ENCODE measurements around the gene OR2AG2. TPM values are rescaled to one million over a fixed set of nuclear protein-coding genes. Genes with fewer than 3 reads are reported as not detected.
A peak's percentile ranks its signal among the peaks of the same experiment; 100 is the strongest.
"Not testable (repeated sequence)": the region's sequence is repeated elsewhere in the genome, so short reads cannot be mapped to it uniquely, and the experiment has no call there.

The OR2AG2 gene
- 0.22 and 0.48 TPM in 2 replicates for total RNA-seq (2014; rRNA removed; shearing (Covaris generic); ENCODE audit: low replicate concordance)

GRCh38 chr11:6771926-6772893 is at the start of gene OR2AG2:
Gene OR2AG2 (minus strand): TSS chr11:6771976. CDS start chr11:6768957, 3,019 bp downstream.
- Histone ChIP-seq H3K9ac (ENCODE audit: low read length) (no peak within 1 kb of the TSS), H2AFZ (ENCODE audit: low read length) (no peak within 1 kb of the TSS), H3K4me2 (ENCODE audit: low read depth, low read length, poor library complexity, severe bottlenecking) (no peak within 1 kb of the TSS)

GRCh38 chr11:6818967-6819366 is 47.2 kb upstream of the OR2AG2 start:
- H3K79me2 ChIP-seq (ENCODE audit: low read length) = no peaks in the 10 kb centered on the region
- H3K9ac ChIP-seq (ENCODE audit: low read length) = no peak overlapping the region
- H3K9me2 ChIP-seq (replicated peaks; ENCODE audit: insufficient read depth, low read length) = no peaks in the 10 kb centered on the region
- no peak overlapping the region for H3K4me3 ChIP-seq (ENCODE audit: low read length)
- DNase-seq = no peak
- no peak overlapping the region for H3K27ac ChIP-seq (ENCODE audit: low read length)
- H3K27me3 ChIP-seq (ENCODE audit: low read length) = no peaks in the 10 kb centered on the region
- no peaks in the 10 kb centered on the region for H3K9me3 ChIP-seq (ENCODE audit: low read length)
- H3K4me2 ChIP-seq (ENCODE audit: low read depth, low read length, poor library complexity, severe bottlenecking) = no peak overlapping the region
- H2AFZ ChIP-seq (ENCODE audit: low read length) = no peak overlapping the region
- no peaks in the 10 kb centered on the region for H4K20me1 ChIP-seq (ENCODE audit: insufficient read depth, low read depth, low read length)
- no peaks in the 10 kb centered on the region for H3K36me3 ChIP-seq (ENCODE audit: insufficient read depth, low read length)
- no peaks in the 10 kb centered on the region for H3K4me1 ChIP-seq (ENCODE audit: low read length)

More at GRCh38 chr11:6771926-6772893, at the start of gene OR2AG2:
- no peak for DNase-seq
- Histone ChIP-seq H3K27ac (ENCODE audit: low read length) (no peak within 1 kb of the TSS), H3K9me3 (ENCODE audit: low read length) (no peaks in the 10 kb centered on the region), H3K36me3 (ENCODE audit: insufficient read depth, low read length) (no peaks in the 10 kb centered on the region), H3K27me3 (ENCODE audit: low read length) (no peaks in the 10 kb centered on the region), H3K4me3 (ENCODE audit: low read length) (no peak within 1 kb of the TSS), H3K4me1 (ENCODE audit: low read length) (no peaks in the 10 kb centered on the region), H3K9me2 (replicated peaks; ENCODE audit: insufficient read depth, low read length) (no peaks in the 10 kb centered on the region), H4K20me1 (ENCODE audit: insufficient read depth, low read depth, low read length) (no peaks in the 10 kb centered on the region), H3K79me2 (ENCODE audit: low read length) (no peaks in the 10 kb centered on the region)

- Histone ChIP-seq H3K9ac (ENCODE audit: low read length) (no peak overlapping the region), H3K36me3 (ENCODE audit: insufficient read depth, low read length) (no peaks in the 10 kb centered on the region), H3K79me2 (ENCODE audit: low read length) (no peaks in the 10 kb centered on the region), H3K4me2 (ENCODE audit: low read depth, low read length, poor library complexity, severe bottlenecking) (no peak overlapping the region), H3K27ac (ENCODE audit: low read length) (no peak overlapping the region), H2AFZ (ENCODE audit: low read length) (no peak overlapping the region), H4K20me1 (ENCODE audit: insufficient read depth, low read depth, low read length) (no peaks in the 10 kb centered on the region), H3K9me2 (replicated peaks; ENCODE audit: insufficient read depth, low read length) (no peaks in the 10 kb centered on the region), H3K4me1 (ENCODE audit: low read length) (no peaks in the 10 kb centered on the region), H3K9me3 (ENCODE audit: low read length) (no peaks in the 10 kb centered on the region), H3K4me3 (ENCODE audit: low read length) (no peak overlapping the region), H3K27me3 (ENCODE audit: low read length) (no peaks in the 10 kb centered on the region)
- DNase-seq = peak; percentile 45
Observed at GRCh38 chr11:6817694-6818093, 45.9 kb upstream of the OR2AG2 start.

GRCh38 chr11:6813656-6814055 is 41.9 kb upstream of the OR2AG2 start:
- Histone ChIP-seq H3K27me3 (ENCODE audit: low read length) (no peaks in the 10 kb centered on the region), H2AFZ (ENCODE audit: low read length) (no peak overlapping the region), H3K4me3 (ENCODE audit: low read length) (no peak overlapping the region), H3K27ac (ENCODE audit: low read length) (no peak overlapping the region), H3K9ac (ENCODE audit: low read length) (no peak overlapping the region), H3K4me2 (ENCODE audit: low read depth, low read length, poor library complexity, severe bottlenecking) (no peak overlapping the region), H4K20me1 (ENCODE audit: insufficient read depth, low read depth, low read length) (no peaks in the 10 kb centered on the region), H3K9me3 (ENCODE audit: low read length) (no peaks in the 10 kb centered on the region), H3K79me2 (ENCODE audit: low read length) (no peaks in the 10 kb centered on the region), H3K9me2 (replicated peaks; ENCODE audit: insufficient read depth, low read length) (no peaks in the 10 kb centered on the region), H3K36me3 (ENCODE audit: insufficient read depth, low read length) (no peaks in the 10 kb centered on the region), H3K4me1 (ENCODE audit: low read length) (no peaks in the 10 kb centered on the region)
- no peak for DNase-seq

GRCh38 chr11:6812390-6813005 is 40.7 kb upstream of the OR2AG2 start:
- no peak overlapping the region for H3K9ac ChIP-seq (ENCODE audit: low read length)
- no peak overlapping the region for H3K4me2 ChIP-seq (ENCODE audit: low read depth, low read length, poor library complexity, severe bottlenecking)
- DNase-seq = peak; percentile 86
- no peaks in the 10 kb centered on the region for H3K9me3 ChIP-seq (ENCODE audit: low read length)
- no peaks in the 10 kb centered on the region for H3K27me3 ChIP-seq (ENCODE audit: low read length)
- no peaks in the 10 kb centered on the region for H3K79me2 ChIP-seq (ENCODE audit: low read length)
- no peak overlapping the region for H2AFZ ChIP-seq (ENCODE audit: low read length)
- H3K9me2 ChIP-seq (replicated peaks; ENCODE audit: insufficient read depth, low read length) = no peaks in the 10 kb centered on the region
- H3K4me3 ChIP-seq (ENCODE audit: low read length) = no peak overlapping the region
- H3K4me1 ChIP-seq (ENCODE audit: low read length) = no peaks in the 10 kb centered on the region
- H4K20me1 ChIP-seq (ENCODE audit: insufficient read depth, low read depth, low read length) = no peaks in the 10 kb centered on the region
- no peaks in the 10 kb centered on the region for H3K36me3 ChIP-seq (ENCODE audit: insufficient read depth, low read length)
- no peak overlapping the region for H3K27ac ChIP-seq (ENCODE audit: low read length)

GRCh38 chr11:6801075-6801474 is 29.3 kb upstream of the OR2AG2 start:
- not testable (repeated sequence) for H4K20me1 ChIP-seq (ENCODE audit: insufficient read depth, low read depth, low read length); H3K9me2 ChIP-seq (replicated peaks; ENCODE audit: insufficient read depth, low read length); DNase-seq; H3K4me3 ChIP-seq (ENCODE audit: low read length); H3K27me3 ChIP-seq (ENCODE audit: low read length); H2AFZ ChIP-seq (ENCODE audit: low read length); H3K4me2 ChIP-seq (ENCODE audit: low read depth, low read length, poor library complexity, severe bottlenecking); H3K27ac ChIP-seq (ENCODE audit: low read length); H3K9ac ChIP-seq (ENCODE audit: low read length); H3K36me3 ChIP-seq (ENCODE audit: insufficient read depth, low read length); H3K79me2 ChIP-seq (ENCODE audit: low read length); H3K4me1 ChIP-seq (ENCODE audit: low read length); H3K9me3 ChIP-seq (ENCODE audit: low read length)

- Histone ChIP-seq H3K79me2 (ENCODE audit: low read length) (no peaks in the 10 kb centered on the region), H3K4me1 (ENCODE audit: low read length) (no peaks in the 10 kb centered on the region), H3K4me3 (ENCODE audit: low read length) (no peak within 1 kb of the TSS), H2AFZ (ENCODE audit: low read length) (no peak within 1 kb of the TSS), H3K27me3 (ENCODE audit: low read length) (no peaks in the 10 kb centered on the region), H3K9ac (ENCODE audit: low read length) (no peak within 1 kb of the TSS), H3K9me3 (ENCODE audit: low read length) (no peaks in the 10 kb centered on the region), H3K27ac (ENCODE audit: low read length) (no peak within 1 kb of the TSS), H3K4me2 (ENCODE audit: low read depth, low read length, poor library complexity, severe bottlenecking) (no peak within 1 kb of the TSS), H4K20me1 (ENCODE audit: insufficient read depth, low read depth, low read length) (no peaks in the 10 kb centered on the region), H3K9me2 (replicated peaks; ENCODE audit: insufficient read depth, low read length) (no peaks in the 10 kb centered on the region), H3K36me3 (ENCODE audit: insufficient read depth, low read length) (no peaks in the 10 kb centered on the region)
- no peak for DNase-seq
Observed at GRCh38 chr11:6799402-6799801, 27.6 kb upstream of the OR2AG2 start, which contains the start of gene OR6A2. Gene OR6A2 (minus strand): TSS chr11:6799689. CDS start chr11:6795708, 3,981 bp downstream.

- H3K36me3 ChIP-seq (ENCODE audit: insufficient read depth, low read length) = no peaks in the 10 kb centered on the region
- H3K27ac ChIP-seq (ENCODE audit: low read length) = no peak overlapping the region
Observed at GRCh38 chr11:6794639-6795038, 22.9 kb upstream of the OR2AG2 start.

More at GRCh38 chr11:6794639-6795038, 22.9 kb upstream of the OR2AG2 start:
- H3K4me1 ChIP-seq (ENCODE audit: low read length) = no peaks in the 10 kb centered on the region
- H3K9me3 ChIP-seq (ENCODE audit: low read length) = no peaks in the 10 kb centered on the region
- H3K79me2 ChIP-seq (ENCODE audit: low read length) = no peaks in the 10 kb centered on the region
- no peak overlapping the region for H3K4me2 ChIP-seq (ENCODE audit: low read depth, low read length, poor library complexity, severe bottlenecking)
- no peak for DNase-seq
- no peaks in the 10 kb centered on the region for H3K9me2 ChIP-seq (replicated peaks; ENCODE audit: insufficient read depth, low read length)
- no peaks in the 10 kb centered on the region for H4K20me1 ChIP-seq (ENCODE audit: insufficient read depth, low read depth, low read length)
- H3K9ac ChIP-seq (ENCODE audit: low read length) = no peak overlapping the region
- H2AFZ ChIP-seq (ENCODE audit: low read length) = no peak overlapping the region
- H3K27me3 ChIP-seq (ENCODE audit: low read length) = no peaks in the 10 kb centered on the region
- H3K4me3 ChIP-seq (ENCODE audit: low read length) = no peak overlapping the region
